ENCODE data around the gene MAN1A1.

Gene MAN1A1

GRCh38 chr6:119334535-119335264 lies 14.9 kb downstream of the MAN1A1 start:
- DNase-seq (ENCODE audit: low spot score) = no peak
- no peak for TF ChIP-seq CTCF (IDR thresholded peaks at IDR 0.05; ENCODE audit: borderline replicate concordance, control extremely low read depth, extremely low read depth, insufficient read depth, missing control alignments)
- in situ Hi-C loops (cut with MboI; ENCODE audit: low sequenced_read_pairs, unreplicated experiment) = no loop called here

- TF ChIP-seq CTCF (IDR thresholded peaks at IDR 0.05; ENCODE audit: borderline replicate concordance, control extremely low read depth, extremely low read depth, insufficient read depth, missing control alignments) = peak; percentile 33
- in situ Hi-C loops (cut with MboI; ENCODE audit: low sequenced_read_pairs, unreplicated experiment) = no loop called here
- DNase-seq (ENCODE audit: low spot score) = peak; percentile 29
Measured at GRCh38 chr6:119333707-119334295, 15.8 kb downstream of the MAN1A1 start.

- DNase-seq (ENCODE audit: low spot score) = no peak
- in situ Hi-C loops (cut with MboI; ENCODE audit: low sequenced_read_pairs, unreplicated experiment) = no loop called here
- no peak for TF ChIP-seq CTCF (IDR thresholded peaks at IDR 0.05; ENCODE audit: borderline replicate concordance, control extremely low read depth, extremely low read depth, insufficient read depth, missing control alignments)
Measured at GRCh38 chr6:119333063-119333609, 16.4 kb downstream of the MAN1A1 start.

GRCh38 chr6:119331663-119332286 lies 17.8 kb downstream of the MAN1A1 start:
- TF ChIP-seq CTCF (IDR thresholded peaks at IDR 0.05; ENCODE audit: borderline replicate concordance, control extremely low read depth, extremely low read depth, insufficient read depth, missing control alignments) = no peak

GRCh38 chr6:119330520-119331113 lies 18.9 kb downstream of the MAN1A1 start:
- in situ Hi-C loops (cut with MboI; ENCODE audit: low sequenced_read_pairs, unreplicated experiment) = no loop called here
- no peak for TF ChIP-seq CTCF (IDR thresholded peaks at IDR 0.05; ENCODE audit: borderline replicate concordance, control extremely low read depth, extremely low read depth, insufficient read depth, missing control alignments)
- no peak for DNase-seq (ENCODE audit: low spot score)

More at GRCh38 chr6:119331663-119332286, 17.8 kb downstream of the MAN1A1 start:
- DNase-seq (ENCODE audit: low spot score) = no peak
- in situ Hi-C loops (cut with MboI; ENCODE audit: low sequenced_read_pairs, unreplicated experiment) = no loop called here

GRCh38 chr6:119329794-119330180 lies 19.8 kb downstream of the MAN1A1 start:
- TF ChIP-seq CTCF (IDR thresholded peaks at IDR 0.05; ENCODE audit: borderline replicate concordance, control extremely low read depth, extremely low read depth, insufficient read depth, missing control alignments) = no peak

More at GRCh38 chr6:119329794-119330180, 19.8 kb downstream of the MAN1A1 start:
- in situ Hi-C loops (cut with MboI; ENCODE audit: low sequenced_read_pairs, unreplicated experiment) = no loop called here
- no peak for DNase-seq (ENCODE audit: low spot score)

All from GM13976 (cell line).